GM19467 (cell line): Measurements from ENCODE around the gene TAL1.

Experiments used
- ATAC-seq: cut with Tn5 transposase; IDR thresholded peaks from one replicate; pipeline ENCODE4 v1.9.1; 2021; ENCODE audit warnings: mild to moderate bottlenecking, moderate library complexity; ENCODE audit not compliant: unreplicated experiment

The TAL1 gene

GRCh38 chr1:47229886-47230691, 1.9 kb downstream of the TAL1 start:
- ATAC-seq = no peak

GRCh38 chr1:47229031-47229885, 2.8 kb downstream of the TAL1 start:
- no peak for ATAC-seq

- ATAC-seq = no peak
Observed at GRCh38 chr1:47228644-47229030, 3.4 kb downstream of the TAL1 start.

GRCh38 chr1:47227341-47228232, 4.4 kb downstream of the TAL1 start:
- no peak for ATAC-seq

- ATAC-seq = no peak
Observed at GRCh38 chr1:47226839-47227215, 5.2 kb downstream of the TAL1 start.

GRCh38 chr1:47226121-47226838, 5.7 kb downstream of the TAL1 start:
- no peak for ATAC-seq

GRCh38 chr1:47225430-47226100, 6.5 kb downstream of the TAL1 start:
- ATAC-seq = no peak

GRCh38 chr1:47224676-47225399, 7.2 kb downstream of the TAL1 start:
- no peak for ATAC-seq

GRCh38 chr1:47223921-47224675, 7.9 kb downstream of the TAL1 start:
- no peak for ATAC-seq

GRCh38 chr1:47223174-47223920, 8.7 kb downstream of the TAL1 start:
- no peak for ATAC-seq

GRCh38 chr1:47222476-47222875, 9.5 kb downstream of the TAL1 start:
- ATAC-seq = no peak

- ATAC-seq = no peak
Observed at GRCh38 chr1:47219590-47220220, 12.3 kb downstream of the TAL1 start.

- no peak for ATAC-seq
Observed at GRCh38 chr1:47219001-47219400, 13.0 kb downstream of the TAL1 start.

- no peak for ATAC-seq
Observed at GRCh38 chr1:47216278-47217059, 15.6 kb downstream of the TAL1 start.

- ATAC-seq = no peak
Observed at GRCh38 chr1:47215713-47216112, 16.3 kb downstream of the TAL1 start.

GRCh38 chr1:47214549-47214948, 17.5 kb downstream of the TAL1 start:
- ATAC-seq = no peak
